CD1c-positive myeloid dendritic cell (primary cell): ENCODE results near the gene CPEB4.

Experiments
- DNase-seq: peaks from one replicate; pipeline ENCODE4 v3.0.0-alpha.2; 2016; ENCODE audit errors: extremely low spot score

CPEB4 gene

DNA sequence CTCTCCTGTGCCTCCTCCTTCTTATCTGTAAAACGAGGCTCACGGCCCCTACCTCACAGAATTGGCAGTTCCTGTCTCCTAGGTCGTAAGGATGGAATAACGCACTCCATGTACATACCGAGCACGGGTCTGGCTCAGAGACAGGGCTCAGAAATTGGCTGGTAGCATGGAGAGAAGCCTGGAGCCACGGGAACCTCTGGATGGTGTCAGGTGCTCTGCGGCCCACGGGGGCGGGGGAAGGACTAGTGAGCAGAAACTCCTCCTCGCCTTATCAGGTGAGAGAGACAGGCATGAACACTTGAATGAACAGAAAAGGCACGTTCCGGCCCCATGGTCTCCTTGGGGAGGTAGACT, 85.4 kb downstream of the CPEB4 start:
- no peak for DNase-seq

DNA sequence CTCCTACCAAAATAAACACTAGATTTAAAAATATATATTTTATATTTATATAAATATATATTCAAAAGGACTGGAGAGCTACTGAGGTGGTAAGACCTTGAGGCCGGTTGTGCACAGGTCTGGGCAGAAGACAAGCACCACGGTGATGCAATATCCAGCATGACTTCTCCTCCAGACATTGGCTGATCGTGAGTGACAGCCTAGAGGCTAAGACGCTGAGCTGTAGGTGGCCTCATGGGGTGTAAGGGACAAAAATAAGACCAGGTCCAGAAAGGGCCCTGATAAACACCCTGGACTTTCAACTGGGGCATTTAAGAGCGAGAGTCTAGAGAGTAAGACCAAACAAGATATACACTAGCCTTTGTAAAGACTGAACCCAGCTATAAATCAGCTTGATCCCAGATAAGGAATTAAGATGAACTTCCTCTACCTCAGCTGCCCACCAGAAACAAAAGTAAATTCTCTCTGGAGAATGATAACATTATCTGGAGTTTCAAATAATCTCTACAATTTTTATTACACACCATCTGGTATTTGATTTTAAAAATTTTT, 86.6 kb downstream of the CPEB4 start:
- no peak for DNase-seq

DNA sequence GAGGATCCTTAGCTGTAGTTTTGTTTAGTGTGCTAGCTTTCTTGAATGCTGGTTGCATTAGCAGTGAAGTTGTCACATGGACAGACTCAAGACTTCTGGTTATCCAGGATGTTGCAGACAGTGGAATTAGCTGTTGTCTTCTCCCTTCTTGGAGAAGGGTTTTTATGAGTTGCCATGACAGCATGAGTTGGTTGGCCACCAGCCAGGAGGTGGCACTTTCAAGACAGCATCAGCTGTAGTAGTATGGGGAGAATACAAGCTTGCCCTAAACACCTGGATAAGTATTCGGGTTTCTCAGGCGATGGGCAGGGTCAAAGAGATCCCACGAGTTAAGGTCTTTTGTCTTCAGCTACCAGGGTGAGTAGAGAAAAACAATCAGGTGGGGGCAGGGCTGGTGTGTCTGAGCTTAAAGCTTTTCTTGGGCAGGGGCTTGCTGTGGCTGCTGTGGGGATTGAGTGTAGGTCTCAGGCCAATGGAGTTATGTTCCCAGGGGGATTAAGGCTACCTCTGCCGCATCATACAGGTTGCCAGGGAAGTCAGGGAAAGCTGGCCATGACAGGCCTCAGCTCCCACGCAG, 93.1 kb downstream of the CPEB4 start:
- no peak for DNase-seq

DNA sequence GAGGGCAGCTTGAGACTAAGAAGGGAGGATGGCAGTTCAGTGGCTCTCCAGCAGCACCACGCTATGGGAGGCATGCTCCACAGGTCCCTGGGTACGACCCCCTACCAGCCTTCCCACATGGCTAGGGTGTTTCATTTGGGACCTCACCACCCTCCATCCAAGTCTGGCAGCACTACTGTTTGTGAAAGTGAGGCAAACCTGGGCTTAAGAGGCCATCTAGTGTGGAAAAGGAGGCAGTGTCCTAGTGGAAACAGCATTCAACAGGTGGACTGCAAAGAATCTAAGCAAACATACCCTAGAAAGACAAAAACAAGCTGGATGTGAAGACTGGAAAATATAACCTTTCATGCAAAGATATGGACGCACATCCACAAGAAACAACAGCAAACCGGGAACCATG, 96.1 kb downstream of the CPEB4 start:
- no peak for DNase-seq

DNA sequence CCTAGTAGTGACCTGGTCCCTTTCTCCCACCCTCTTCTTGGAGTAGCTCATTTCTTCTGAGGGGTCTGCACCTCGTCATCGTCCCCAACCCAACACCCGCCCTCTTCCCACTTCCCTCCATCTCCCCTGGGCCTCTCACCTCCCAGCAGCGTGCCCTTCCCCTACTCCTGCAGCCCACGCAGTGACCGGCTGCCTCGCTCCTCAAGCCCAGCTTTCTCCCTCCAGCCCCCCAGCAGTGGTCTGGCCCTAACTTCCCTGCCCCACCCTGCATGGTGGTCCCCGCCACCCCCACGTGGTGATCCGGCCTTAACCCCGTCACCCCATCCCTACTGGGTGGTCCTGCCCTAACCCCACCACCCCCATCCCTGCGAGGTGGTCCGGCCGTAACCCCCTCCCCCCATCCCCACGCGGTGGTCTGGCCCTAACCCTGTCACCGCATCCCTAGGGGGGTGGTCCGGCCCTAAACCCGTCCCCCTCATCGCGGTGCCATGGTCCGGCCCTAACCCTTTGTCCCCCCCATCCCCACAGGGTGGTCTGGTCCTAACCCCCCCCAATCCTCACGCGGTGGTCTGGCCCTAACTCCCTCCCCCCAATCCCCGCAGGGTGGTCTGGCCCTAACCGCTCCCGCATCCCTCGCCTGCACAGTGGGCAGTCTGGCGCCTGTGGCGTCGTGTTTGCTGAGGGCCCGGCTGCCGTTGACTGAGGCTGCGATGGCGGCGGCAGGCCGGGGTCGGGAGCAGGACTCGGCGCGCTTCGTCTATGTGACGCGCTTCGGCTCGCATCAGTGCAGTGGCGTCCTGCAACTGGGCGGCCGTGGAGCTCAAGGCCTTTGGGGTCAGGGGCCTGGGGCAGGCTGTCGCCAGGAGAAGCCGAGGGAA, 100.6 kb downstream of the CPEB4 start, which contains the start of gene C5orf47:
Gene C5orf47, plus strand, starts transcription at position 617 of the 878 bp plus-strand sequence. Its CDS starts 94 bp downstream, at position 711.
- DNase-seq = no peak

DNA sequence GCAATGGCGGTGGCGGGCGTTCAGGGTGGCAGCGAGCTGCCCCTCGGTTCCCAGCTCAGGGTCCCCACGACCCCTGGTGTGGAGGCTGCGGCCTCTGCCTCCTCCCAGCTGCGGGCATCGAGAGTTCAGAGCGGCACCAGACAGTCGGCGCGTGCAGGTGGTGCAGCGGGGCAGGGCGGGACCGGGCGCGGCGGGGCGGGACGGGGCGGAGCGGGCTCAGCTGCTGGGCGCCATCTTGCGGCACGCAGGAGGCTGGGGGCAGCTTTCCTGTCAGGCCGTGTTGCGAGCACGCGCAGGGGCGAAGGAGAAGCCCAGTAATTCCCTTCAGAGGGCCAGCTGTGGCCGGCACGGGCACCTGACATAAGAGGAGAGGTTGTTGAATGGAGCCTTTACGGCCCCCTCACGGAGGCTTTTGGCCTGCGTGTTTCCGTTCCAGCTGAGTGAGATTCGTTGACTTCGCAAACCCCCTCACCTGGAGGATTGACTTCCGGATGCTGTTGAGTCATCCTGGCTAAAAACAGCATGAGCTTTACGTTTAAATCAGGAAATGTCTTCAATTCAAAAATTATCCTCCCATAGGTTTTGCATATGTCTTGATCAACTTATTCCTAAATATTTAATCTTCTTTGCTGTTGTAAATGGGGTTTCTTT, 101.4 kb downstream of the CPEB4 start:
- DNase-seq = no peak

DNA sequence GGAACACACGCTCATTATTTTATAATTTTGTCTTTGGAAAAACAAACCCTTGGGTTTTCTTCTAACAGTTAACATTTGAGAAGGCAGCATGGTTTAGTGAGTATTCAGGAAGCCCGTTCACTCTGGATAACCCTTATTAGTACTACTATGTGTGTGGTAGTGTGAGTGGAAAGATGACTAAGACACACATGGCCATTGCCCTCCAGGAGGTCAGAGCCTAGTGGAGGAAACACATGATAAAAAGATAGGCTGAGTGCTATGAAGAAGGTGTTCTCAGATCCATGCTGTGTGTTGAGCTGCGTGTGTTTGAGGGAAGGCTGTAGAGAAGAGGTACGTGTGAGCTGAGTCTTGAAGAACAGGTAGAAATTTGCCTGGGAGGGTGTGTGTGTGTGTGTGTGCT, 109.2 kb downstream of the CPEB4 start:
- no peak for DNase-seq

DNA sequence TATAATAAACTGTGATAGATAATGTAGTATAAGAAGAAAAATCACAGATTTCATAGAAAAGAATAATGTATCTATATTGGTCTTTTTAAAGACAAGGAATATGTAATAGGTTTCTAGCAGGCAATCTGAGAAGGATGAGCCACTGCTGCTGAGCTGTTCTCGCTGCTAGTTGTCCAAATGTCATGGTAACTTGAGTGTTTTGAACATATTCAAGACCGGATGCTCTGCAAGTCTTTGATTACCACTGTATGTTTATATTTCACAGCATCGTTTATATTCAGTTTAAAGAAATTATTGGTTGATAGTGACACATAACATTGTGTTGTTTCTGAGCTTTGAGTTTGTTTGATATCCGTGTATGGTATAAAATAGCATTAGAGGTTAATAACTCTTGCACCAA, 110.4 kb downstream of the CPEB4 start:
- DNase-seq = no peak

DNA sequence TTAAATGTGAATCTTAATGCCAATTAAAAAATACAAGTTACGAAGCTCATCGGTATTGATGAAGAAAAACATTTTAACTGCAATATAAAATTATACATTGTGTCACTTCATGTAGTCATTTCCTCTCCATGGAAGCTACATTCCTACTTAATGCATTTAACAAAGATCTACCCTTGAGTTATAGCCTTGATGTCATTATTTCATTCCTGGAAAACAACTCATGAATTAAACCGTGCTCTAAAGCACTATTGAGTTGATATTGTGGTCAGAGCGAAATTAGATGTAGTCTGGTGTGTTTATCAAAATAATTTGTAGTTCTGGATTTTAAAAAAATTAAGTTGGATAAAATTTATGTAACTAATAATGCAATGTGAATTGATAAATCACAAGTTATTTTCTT, 111.9 kb downstream of the CPEB4 start:
- no peak for DNase-seq

DNA sequence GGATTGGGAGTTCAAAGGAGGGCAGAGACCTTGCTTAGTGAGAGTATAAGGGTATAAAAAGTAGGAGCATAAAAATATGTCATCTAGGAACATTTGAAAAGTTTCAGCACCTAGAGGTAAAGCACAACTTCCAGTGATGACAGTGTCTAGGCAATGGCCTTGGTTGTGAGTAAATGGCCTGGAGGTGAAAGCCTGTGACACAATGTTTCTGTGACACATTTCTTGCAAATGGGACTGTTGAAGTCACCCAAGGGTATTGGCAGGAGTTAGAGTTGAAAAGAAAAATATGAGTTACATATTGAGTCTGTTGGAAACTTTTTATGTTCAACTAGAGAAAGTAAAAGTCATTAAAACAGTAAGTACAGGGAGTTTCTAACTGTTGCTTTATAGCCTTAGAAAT, 115.6 kb downstream of the CPEB4 start:
- no peak for DNase-seq

DNA sequence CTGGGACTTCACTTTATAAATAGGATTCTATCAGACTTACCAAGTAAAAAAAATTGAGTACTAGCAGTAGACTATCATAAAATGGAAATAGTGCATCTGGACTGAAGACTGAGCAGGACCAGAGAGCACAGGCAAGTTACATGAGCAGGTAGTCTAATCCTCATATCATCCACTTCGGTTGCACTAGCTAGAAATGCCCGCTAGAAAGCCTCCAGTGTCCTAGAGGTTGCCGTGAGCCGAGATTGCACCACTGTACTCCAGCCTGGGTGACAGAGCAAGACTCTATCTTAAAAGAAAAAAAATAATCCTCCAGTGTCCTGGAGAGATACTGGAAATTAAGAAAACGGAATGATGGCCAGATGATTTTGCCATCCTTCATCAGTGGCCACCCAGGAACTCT, 120.8 kb downstream of the CPEB4 start:
- DNase-seq = no peak

DNA sequence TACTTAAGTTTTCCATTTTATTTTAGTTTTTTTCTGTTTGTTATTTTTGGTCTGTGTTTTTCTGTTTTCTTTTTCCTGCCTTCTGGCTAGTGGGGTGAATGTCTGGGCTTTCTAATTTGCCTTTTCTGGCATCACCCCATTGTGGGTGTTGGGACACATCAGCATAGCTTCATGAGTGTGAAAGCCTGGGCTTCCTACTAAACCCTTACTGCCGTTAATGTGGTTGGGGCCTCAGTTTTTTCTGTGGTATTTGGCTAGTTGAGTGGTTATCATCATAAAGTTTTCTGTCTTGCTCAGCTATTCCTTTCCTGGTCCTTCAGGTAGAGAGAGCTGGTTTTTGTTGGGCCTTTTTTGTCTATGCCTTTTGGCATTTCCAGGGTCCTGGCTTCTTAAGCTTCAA, 122.2 kb downstream of the CPEB4 start:
- DNase-seq = no peak

DNA sequence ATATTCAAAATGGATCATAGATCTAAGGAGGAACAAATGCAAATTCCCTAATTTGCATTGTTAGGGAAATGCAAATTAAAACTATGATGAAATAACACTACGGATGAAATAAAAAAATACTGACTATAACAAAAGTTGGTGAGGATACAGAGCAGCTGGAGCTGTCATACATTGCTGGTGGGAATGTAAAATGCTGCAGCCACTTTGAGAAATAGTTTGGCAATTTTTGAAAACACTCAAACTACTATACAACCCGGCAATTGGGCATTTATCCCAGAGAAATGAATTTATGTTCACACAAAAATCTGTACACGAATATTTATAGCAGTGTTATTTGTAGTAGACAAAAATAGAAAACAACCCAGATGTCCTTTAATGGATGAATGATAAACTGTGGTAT, 123.3 kb downstream of the CPEB4 start:
- no peak for DNase-seq
